ENCODE measurements around the gene HS1BP3. TPM values are rescaled to one million over a fixed set of nuclear protein-coding genes. Genes with fewer than 3 reads are reported as not detected.

HS1BP3 gene
- total RNA-seq, 1 experiment from 2014 or later = 12.8 TPM

DNA sequence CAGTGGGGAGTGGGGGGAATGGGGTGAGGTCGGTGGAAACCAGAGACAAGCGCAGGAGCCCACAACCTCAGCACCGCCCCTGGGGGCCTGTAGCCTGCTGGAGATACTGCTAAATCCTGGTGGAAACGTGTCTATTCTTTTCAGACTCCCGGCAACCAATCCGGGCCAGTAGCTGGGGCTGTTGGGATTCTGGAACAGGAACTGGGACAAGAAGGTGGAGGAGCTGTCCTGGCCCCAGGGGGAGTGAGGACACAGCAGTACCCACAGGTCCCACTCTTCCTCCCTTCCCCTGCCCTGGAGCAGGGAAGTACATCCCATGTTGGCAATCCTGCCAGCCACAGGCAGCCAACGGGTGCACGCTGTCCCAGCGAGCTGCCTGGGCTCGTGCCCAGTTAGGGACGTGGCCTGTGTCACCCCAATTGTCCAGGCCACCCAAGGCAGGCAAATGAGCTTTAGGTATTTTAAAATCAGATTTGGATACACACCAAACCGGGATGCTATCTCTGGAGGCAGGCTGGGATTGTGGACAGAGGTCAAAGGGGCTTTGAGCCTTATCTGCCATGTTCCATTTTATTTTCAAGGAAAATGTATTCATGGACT lies 51.8 kb downstream of the HS1BP3 start:
- Histone ChIP-seq H3K4me2 (ENCODE audit: low read depth, low read length, poor library complexity, severe bottlenecking) (no peak overlapping the region), H2AFZ (ENCODE audit: low read length) (no peak overlapping the region), H3K9me2 (replicated peaks; ENCODE audit: insufficient read depth, low read length) (no peaks in the 10 kb centered on the region), H3K4me3 (ENCODE audit: low read length) (no peak overlapping the region), H3K27ac (ENCODE audit: low read length) (no peak overlapping the region), H3K79me2 (ENCODE audit: low read length) (no peaks in the 10 kb centered on the region), H3K9me3 (ENCODE audit: low read length) (no peaks in the 10 kb centered on the region), H3K27me3 (ENCODE audit: low read length) (no peaks in the 10 kb centered on the region), H3K36me3 (ENCODE audit: insufficient read depth, low read length) (no peaks in the 10 kb centered on the region), H3K9ac (ENCODE audit: low read length) (no peak overlapping the region), H4K20me1 (ENCODE audit: insufficient read depth, low read depth, low read length) (peaks cover 26% of the 10 kb centered on the region), H3K4me1 (ENCODE audit: low read length) (peaks cover 38% of the 10 kb centered on the region)
- DNase-seq = no peak

DNA sequence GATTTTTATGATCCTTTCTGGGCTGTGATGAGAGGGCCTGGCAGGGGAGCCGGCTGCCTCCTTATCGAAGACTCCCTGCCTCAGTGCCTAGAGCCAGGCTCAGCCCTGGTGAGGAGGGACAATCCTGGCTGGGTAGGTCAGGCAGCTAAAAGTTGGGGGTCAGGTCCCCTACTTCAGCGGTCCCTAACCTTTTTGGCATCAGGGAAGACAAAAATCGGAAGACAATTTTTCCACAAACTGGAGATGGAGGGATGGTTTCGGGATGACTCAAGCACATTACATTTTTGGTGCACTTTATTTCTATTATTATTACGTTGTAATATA lies 53.1 kb downstream of the HS1BP3 start:
- Histone ChIP-seq H3K9me3 (ENCODE audit: low read length) (no peaks in the 10 kb centered on the region), H3K79me2 (ENCODE audit: low read length) (no peaks in the 10 kb centered on the region), H3K9me2 (replicated peaks; ENCODE audit: insufficient read depth, low read length) (no peaks in the 10 kb centered on the region), H2AFZ (ENCODE audit: low read length) (no peak overlapping the region), H3K4me3 (ENCODE audit: low read length) (no peak overlapping the region), H3K36me3 (ENCODE audit: insufficient read depth, low read length) (no peaks in the 10 kb centered on the region), H3K27ac (ENCODE audit: low read length) (no peak overlapping the region), H3K4me1 (ENCODE audit: low read length) (peaks cover 39% of the 10 kb centered on the region), H3K9ac (ENCODE audit: low read length) (no peak overlapping the region), H3K4me2 (ENCODE audit: low read depth, low read length, poor library complexity, severe bottlenecking) (no peak overlapping the region), H4K20me1 (ENCODE audit: insufficient read depth, low read depth, low read length) (peaks cover 33% of the 10 kb centered on the region), H3K27me3 (ENCODE audit: low read length) (no peaks in the 10 kb centered on the region)
- DNase-seq = no peak

DNA sequence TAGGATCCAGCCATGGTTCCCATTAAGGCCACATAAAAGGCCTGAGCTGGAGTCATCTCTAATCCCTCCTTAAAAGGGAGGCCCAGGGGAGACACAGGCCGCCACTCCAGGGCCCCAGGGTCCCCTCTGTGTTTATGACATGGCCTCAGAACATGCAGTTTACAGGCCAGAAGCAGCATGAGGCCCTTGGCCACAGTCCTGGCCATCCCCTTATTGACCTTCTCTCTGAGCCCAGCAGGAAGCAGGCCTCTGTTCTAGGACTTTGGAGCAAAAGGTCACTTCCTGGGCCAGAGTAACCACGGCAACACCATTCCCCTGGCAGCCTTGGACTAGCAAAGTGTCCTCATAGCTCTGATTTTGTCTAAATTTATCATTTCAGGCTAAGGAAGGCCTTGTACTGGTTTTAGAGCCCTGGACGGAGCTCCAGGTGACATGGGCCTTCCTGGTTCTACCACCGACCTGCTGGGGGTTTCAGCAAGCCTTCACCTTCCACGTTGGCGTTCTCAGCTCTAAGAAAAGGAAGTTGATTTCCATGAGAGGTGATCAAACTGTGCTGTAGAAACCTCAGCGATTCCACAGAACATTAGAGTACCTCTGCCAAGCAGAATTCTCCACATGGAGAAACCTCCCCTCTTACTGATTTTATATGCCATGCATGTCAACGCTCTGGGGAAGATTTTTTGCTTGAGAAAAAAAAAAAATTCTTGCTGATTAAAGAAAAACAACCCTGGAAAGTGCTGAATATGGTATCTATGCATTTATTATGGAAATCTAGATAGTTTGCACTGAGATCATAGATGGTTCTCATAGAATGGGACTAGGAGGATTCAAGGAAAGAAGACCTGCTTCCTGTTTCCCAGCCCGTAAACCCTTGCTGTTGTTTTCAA lies 53.7 kb downstream of the HS1BP3 start:
- H3K9me2 ChIP-seq (replicated peaks; ENCODE audit: insufficient read depth, low read length) = no peaks in the 10 kb centered on the region
- H3K36me3 ChIP-seq (ENCODE audit: insufficient read depth, low read length) = no peaks in the 10 kb centered on the region
- H3K27ac ChIP-seq (ENCODE audit: low read length) = no peak overlapping the region
- peaks cover 33% of the 10 kb centered on the region for H4K20me1 ChIP-seq (ENCODE audit: insufficient read depth, low read depth, low read length)
- H3K9me3 ChIP-seq (ENCODE audit: low read length) = no peaks in the 10 kb centered on the region
- peak overlapping the region; percentile 74 for H3K4me2 ChIP-seq (ENCODE audit: low read depth, low read length, poor library complexity, severe bottlenecking)
- H2AFZ ChIP-seq (ENCODE audit: low read length) = no peak overlapping the region
- no peaks in the 10 kb centered on the region for H3K27me3 ChIP-seq (ENCODE audit: low read length)
- H3K4me3 ChIP-seq (ENCODE audit: low read length) = no peak overlapping the region
- H3K4me1 ChIP-seq (ENCODE audit: low read length) = peaks cover 44% of the 10 kb centered on the region
- no peak overlapping the region for H3K9ac ChIP-seq (ENCODE audit: low read length)
- DNase-seq = no peak
- no peaks in the 10 kb centered on the region for H3K79me2 ChIP-seq (ENCODE audit: low read length)

DNA sequence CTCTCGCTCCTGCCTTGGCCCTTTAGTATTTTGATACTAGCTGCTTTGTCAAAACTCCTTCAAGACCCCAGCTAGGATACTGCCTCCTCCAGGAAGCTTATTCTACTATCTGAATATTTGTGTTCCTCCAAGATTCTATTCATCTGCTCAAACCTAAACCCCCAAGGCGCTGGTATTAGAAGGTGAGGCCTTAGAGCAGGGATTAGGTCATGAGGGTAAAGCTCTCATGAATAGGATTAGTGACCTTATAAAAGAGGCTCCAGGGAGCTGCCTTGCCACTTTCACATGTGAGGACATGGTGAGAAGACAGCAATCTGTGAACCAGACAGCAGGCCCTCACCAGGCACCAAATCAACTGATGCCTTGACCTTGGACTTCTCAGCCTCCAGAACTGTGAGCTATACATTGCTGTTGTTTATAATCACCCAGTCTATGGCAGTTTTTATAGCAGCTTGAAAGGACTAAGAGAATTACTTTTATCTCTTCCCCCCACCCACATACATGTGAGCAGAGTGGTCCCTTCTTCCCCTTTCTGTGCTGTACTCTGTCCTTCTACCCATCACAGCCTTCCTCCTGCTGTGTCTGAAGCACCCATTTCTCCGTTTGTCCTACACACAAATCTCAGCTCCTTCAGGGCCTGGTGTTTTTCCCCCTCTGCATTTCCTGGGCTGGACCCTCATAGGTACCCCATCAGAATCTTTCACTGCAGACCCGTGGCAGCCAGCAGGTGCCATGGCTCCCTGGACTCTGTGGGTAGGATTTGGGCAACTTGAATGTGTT lies 54.5 kb downstream of the HS1BP3 start:
- Histone ChIP-seq H3K36me3 (ENCODE audit: insufficient read depth, low read length) (no peaks in the 10 kb centered on the region), H3K4me3 (ENCODE audit: low read length) (peak overlapping the region; percentile 54; the same call in 1 of the 2 replicates), H3K9ac (ENCODE audit: low read length) (no peak overlapping the region), H3K79me2 (ENCODE audit: low read length) (no peaks in the 10 kb centered on the region), H3K4me1 (ENCODE audit: low read length) (peaks cover 49% of the 10 kb centered on the region), H3K27me3 (ENCODE audit: low read length) (no peaks in the 10 kb centered on the region), H3K9me2 (replicated peaks; ENCODE audit: insufficient read depth, low read length) (no peaks in the 10 kb centered on the region), H3K9me3 (ENCODE audit: low read length) (no peaks in the 10 kb centered on the region), H3K27ac (ENCODE audit: low read length) (peak overlapping the region; percentile 48), H4K20me1 (ENCODE audit: insufficient read depth, low read depth, low read length) (peaks cover 33% of the 10 kb centered on the region), H3K4me2 (ENCODE audit: low read depth, low read length, poor library complexity, severe bottlenecking) (peak overlapping the region; percentile 74), H2AFZ (ENCODE audit: low read length) (no peak overlapping the region)
- DNase-seq = peak; percentile 66

DNA sequence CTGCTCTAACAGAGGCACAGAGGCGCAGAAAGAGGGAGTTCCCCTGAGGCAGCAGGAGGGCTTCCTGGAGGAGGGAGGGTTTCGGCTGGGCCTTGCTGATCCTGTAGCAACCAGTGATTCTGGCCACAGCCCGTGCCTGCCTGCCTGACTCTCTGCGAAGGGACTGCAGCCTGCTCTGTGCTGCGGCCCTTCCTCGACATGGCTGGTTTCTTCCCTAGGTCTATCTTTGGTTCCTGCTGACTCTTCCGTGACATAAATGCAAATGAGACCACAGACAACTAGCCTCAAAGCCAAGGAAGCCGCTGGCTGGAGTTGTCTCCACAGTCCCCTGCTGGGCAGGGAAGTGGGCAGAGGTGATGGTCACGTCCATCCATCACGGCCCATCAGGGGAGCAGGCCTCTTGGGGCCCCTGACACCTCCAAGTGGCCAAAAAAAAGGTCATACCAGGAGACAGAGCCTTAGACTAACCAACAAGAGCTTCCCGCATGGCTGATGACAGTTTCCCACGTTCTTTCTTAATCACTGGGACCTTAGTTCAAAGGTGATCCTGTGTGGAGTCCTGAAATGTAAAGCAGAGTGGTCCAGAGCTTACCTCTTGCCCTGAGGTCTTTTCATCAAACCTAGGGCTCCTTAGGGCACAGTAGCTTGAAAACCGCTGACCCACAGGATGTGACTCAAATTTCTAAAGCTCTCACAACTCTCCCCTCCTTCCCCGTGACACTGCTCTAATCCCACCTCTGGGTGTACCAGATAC lies 55.3 kb downstream of the HS1BP3 start:
- Histone ChIP-seq H3K9ac (ENCODE audit: low read length) (peak overlapping the region; percentile 28), H3K4me3 (ENCODE audit: low read length) (peak overlapping the region; percentile 54), H3K79me2 (ENCODE audit: low read length) (no peaks in the 10 kb centered on the region), H3K4me1 (ENCODE audit: low read length) (peaks cover 49% of the 10 kb centered on the region), H3K27ac (ENCODE audit: low read length) (peak overlapping the region; percentile 48), H2AFZ (ENCODE audit: low read length) (no peak overlapping the region), H4K20me1 (ENCODE audit: insufficient read depth, low read depth, low read length) (peaks cover 35% of the 10 kb centered on the region), H3K4me2 (ENCODE audit: low read depth, low read length, poor library complexity, severe bottlenecking) (peak overlapping the region; percentile 74), H3K36me3 (ENCODE audit: insufficient read depth, low read length) (no peaks in the 10 kb centered on the region), H3K9me2 (replicated peaks; ENCODE audit: insufficient read depth, low read length) (no peaks in the 10 kb centered on the region), H3K9me3 (ENCODE audit: low read length) (no peaks in the 10 kb centered on the region), H3K27me3 (ENCODE audit: low read length) (no peaks in the 10 kb centered on the region)
- DNase-seq = peak; percentile 86

DNA sequence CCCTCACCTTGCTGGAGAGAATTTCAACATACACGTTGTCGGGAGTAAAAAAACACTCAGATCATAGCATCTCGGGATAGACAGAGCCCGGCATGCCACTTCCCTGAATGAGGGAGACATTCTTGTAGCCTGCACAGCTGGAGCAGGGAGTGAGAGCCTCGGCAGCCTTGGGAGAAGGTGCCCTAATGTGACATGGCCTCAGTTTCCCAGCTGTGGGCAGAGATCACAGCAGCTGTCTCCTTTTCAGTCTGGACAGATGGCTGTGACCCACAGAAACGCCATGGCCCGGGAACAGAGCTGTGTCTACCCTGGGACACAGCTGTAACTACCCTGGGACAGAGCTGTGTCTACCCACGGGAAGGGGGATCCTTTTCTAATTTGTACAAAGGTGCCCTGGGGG lies 55.9 kb downstream of the HS1BP3 start:
- no peaks in the 10 kb centered on the region for H3K27me3 ChIP-seq (ENCODE audit: low read length)
- DNase-seq = no peak
- H3K9me2 ChIP-seq (replicated peaks; ENCODE audit: insufficient read depth, low read length) = no peaks in the 10 kb centered on the region
- H3K4me3 ChIP-seq (ENCODE audit: low read length) = peak overlapping the region; percentile 54; the same call in 1 of the 2 replicates
- H3K4me2 ChIP-seq (ENCODE audit: low read depth, low read length, poor library complexity, severe bottlenecking) = peak overlapping the region; percentile 74
- no peaks in the 10 kb centered on the region for H3K79me2 ChIP-seq (ENCODE audit: low read length)
- H4K20me1 ChIP-seq (ENCODE audit: insufficient read depth, low read depth, low read length) = peaks cover 34% of the 10 kb centered on the region
- no peaks in the 10 kb centered on the region for H3K9me3 ChIP-seq (ENCODE audit: low read length)
- H3K4me1 ChIP-seq (ENCODE audit: low read length) = peaks cover 49% of the 10 kb centered on the region
- H3K36me3 ChIP-seq (ENCODE audit: insufficient read depth, low read length) = no peaks in the 10 kb centered on the region
- H2AFZ ChIP-seq (ENCODE audit: low read length) = no peak overlapping the region
- peak overlapping the region; percentile 26 for H3K9ac ChIP-seq (ENCODE audit: low read length)
- H3K27ac ChIP-seq (ENCODE audit: low read length) = no peak overlapping the region

DNA sequence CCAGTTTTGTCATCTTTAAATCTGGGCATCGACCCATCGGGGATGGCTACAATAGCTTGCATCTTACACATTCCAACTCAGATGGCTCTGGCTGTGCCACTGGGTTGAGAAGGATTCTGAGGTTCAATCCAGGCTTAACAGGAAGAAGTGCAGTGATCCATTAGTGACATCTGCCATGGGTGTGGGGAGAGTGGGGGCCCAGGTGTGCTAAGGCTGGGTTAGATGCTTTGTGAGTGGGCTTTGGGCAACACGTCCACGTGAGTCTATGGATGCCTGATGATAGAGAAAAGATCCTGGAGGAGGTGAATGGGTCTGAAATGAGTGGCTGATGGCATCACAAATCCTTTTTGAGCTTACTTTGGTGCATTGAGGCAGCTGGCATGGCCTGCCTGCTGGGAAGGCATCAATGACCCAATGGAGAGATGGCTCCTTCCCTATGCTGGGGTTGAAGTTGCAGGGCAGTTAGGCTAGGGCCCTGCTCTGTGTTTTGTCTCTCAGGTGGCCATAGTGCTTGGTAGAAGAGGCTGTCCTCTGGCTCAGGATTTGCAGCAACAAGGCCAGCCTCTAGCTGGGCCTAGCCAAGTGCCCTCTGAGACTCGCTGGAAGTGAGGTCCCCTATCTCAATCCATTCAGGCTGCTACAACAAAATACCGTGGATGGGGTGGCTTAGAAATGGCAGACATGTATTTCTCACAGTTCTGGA lies 56.7 kb downstream of the HS1BP3 start:
- DNase-seq = no peak

More for the DNA sequence above, 56.7 kb downstream of the HS1BP3 start:
- Histone ChIP-seq H3K9me2 (replicated peaks; ENCODE audit: insufficient read depth, low read length) (no peaks in the 10 kb centered on the region), H3K4me3 (ENCODE audit: low read length) (no peak overlapping the region), H3K9ac (ENCODE audit: low read length) (no peak overlapping the region), H3K4me1 (ENCODE audit: low read length) (peaks cover 49% of the 10 kb centered on the region), H3K27ac (ENCODE audit: low read length) (no peak overlapping the region), H3K79me2 (ENCODE audit: low read length) (no peaks in the 10 kb centered on the region), H3K4me2 (ENCODE audit: low read depth, low read length, poor library complexity, severe bottlenecking) (peak overlapping the region; percentile 74), H2AFZ (ENCODE audit: low read length) (no peak overlapping the region), H3K9me3 (ENCODE audit: low read length) (no peaks in the 10 kb centered on the region), H3K36me3 (ENCODE audit: insufficient read depth, low read length) (no peaks in the 10 kb centered on the region), H3K27me3 (ENCODE audit: low read length) (no peaks in the 10 kb centered on the region), H4K20me1 (ENCODE audit: insufficient read depth, low read depth, low read length) (peaks cover 32% of the 10 kb centered on the region)
